DMS 273 (cell line): ENCODE measurements around the gene NISCH.

Experiments
- DNase-seq: peaks from one replicate; lab custom pipeline; 2025; ENCODE audit not compliant: unreplicated experiment; lab: John Stamatoyannopoulos, UW

The NISCH gene

GRCh38 chr3:52536112-52536368, 80.6 kb downstream of the NISCH start:
- no peak for DNase-seq

GRCh38 chr3:52536369-52537164, 81.2 kb downstream of the NISCH start, which contains the start of gene UQCC5:
Gene UQCC5, plus strand, starts transcription at chr3:52536605. Its CDS starts 151 bp downstream, at chr3:52536756.
- DNase-seq: peak; percentile 98

DNA sequence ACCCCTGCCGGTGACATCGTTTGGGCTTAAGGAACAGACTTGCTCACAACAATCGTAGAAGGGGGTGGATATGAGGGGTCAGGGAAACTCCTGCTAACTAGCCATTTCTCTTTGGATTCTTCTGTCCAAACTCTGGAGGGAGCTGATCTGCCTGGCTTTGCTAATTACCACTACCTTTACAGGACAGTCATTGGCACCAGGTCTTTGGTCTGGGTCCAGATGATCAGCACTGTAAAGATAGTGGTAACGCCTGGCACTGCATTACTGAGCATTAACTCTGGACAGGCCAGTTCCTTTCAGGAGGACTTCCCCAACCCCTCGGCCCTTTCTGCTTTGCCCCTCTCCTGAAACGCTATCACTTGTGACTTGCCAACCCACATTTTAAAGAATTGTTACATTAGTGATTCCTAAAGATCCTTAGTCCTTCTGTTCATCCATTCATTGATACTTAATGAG, 81.8 kb downstream of the NISCH start:
- DNase-seq: no peak

- DNase-seq: no peak
Measured at GRCh38 chr3:52537726-52538421, 82.5 kb downstream of the NISCH start.

DNA sequence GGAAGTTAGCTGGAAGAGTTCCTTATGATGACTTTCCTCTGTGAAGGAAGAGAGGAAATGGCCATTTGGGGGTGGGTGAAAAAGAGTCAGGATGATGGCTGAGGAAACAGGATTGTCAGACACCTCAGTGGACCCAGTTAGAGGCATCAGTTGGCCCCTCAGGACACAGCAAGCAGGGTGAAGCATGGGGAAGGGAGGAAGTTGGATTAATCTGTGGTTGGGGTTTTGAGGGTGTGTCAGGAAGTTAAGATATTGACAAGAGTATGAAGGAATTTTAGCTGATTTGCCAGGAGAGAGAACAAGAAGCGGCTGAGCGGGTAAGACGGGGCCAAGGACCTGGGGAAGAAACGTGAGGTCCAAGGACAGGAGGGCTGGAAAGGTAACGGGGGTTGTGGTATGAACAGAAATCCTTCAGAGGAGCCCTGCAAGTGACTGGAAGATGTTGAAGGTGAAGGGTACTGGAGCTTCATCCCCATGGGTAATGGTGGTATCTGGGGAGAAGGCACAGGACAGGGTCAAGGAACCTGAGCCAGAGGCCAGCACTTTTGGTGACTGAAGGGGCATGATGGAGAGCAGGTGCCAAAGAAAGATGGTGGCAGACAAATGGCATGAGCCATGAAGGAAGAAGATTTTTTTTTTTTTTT, 83.7 kb downstream of the NISCH start:
- DNase-seq: no peak

GRCh38 chr3:52541050-52541449, 85.6 kb downstream of the NISCH start:
- DNase-seq: no peak
